Ovary (tissue), 3 donors: ENCODE data around the gene PNPLA2.

Experiments used
- EP300 ChIP-seq: sonication (generic); formaldehyde crosslinking; IDR thresholded peaks from one replicate; pipeline ENCODE4 v1.6.1; 2017; ENCODE audit warnings: antibody characterized with exemption
- POLR2A ChIP-seq: fragments of 450-650 bp; IDR thresholded peaks from one replicate; pipeline ENCODE4 v1.6.1; 2017; ENCODE audit warnings: antibody characterized with exemption, mild to moderate bottlenecking, moderate library complexity
- TF ChIP-seq, protein P1 (sequence below), 3 donors: fragments of 450-650 bp in 2 of 3; fragments of 200-600 bp in 1 of 3; IDR thresholded peaks; one replicate each; pipeline versions ENCODE4 v1.5.1 to v1.8.0; 2016 to 2022; ENCODE audit warnings: antibody characterized with exemption in 3 of 3, mild to moderate bottlenecking in 1 of 3
- donor health status: DM: no; HTN: no; CAD: no.

DNA sequence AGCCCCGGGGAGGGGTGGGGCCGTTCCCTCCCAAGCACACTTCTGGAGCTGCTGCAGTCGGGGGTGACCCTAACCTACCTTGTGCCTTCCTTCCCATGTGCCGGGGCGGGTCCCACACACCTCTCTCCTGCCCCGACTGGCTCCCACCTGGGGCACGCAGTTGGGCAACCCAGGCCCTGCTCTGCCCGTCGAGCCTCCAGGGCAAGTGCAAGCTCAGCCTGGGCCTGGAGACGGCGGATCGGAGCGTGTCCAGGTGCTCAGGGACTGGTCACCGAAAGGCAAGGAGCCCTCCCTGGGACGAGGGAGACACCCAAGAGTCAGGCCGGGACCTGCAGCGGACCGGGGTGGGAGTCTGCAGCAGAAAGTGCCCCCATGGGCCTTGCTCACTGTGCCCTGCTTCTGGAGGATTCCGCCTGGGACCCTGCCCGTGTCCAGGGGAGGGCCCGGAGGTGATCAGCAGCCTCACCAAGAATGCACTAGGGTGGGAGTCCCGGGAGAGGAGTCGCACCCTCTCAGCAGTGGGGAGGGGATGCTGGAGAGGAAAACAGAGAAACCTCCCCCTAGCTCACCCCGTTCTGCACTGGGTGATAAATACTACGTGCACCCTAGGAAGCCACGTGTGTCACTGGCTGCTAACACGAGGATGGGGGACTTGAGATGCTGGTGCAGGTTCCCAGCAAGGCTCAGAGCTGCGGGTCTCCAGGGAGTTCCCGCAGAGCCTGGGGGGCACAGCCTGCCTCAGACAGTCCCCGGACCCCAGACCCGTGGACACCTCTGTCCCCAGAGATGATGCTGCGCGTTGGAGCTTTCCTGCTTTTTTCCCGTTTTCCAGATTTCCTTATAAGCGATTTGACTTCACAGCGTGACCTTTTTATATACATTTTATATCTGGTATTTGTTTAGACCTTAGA, 36.2 kb upstream of the PNPLA2 start:
- TF ChIP-seq POLR2A = no peak
- TF ChIP-seq, protein P1, sequence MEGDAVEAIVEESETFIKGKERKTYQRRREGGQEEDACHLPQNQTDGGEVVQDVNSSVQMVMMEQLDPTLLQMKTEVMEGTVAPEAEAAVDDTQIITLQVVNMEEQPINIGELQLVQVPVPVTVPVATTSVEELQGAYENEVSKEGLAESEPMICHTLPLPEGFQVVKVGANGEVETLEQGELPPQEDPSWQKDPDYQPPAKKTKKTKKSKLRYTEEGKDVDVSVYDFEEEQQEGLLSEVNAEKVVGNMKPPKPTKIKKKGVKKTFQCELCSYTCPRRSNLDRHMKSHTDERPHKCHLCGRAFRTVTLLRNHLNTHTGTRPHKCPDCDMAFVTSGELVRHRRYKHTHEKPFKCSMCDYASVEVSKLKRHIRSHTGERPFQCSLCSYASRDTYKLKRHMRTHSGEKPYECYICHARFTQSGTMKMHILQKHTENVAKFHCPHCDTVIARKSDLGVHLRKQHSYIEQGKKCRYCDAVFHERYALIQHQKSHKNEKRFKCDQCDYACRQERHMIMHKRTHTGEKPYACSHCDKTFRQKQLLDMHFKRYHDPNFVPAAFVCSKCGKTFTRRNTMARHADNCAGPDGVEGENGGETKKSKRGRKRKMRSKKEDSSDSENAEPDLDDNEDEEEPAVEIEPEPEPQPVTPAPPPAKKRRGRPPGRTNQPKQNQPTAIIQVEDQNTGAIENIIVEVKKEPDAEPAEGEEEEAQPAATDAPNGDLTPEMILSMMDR (IDR thresholded peaks at IDR 0.05) = no peak
- TF ChIP-seq EP300 = no peak
